NT2/D1 (cell line): ENCODE results near the gene FANCF.

Source experiments
- DNase-seq: peaks from one replicate; pipeline ENCODE4 v3.0.0-alpha.2; 2011; ENCODE audit warnings: low read depth, low spot score
- H3K27me3 ChIP-seq: 2 replicates; pipeline ENCODE4 v1.6.0; 2011; ENCODE audit warnings: mild to moderate bottlenecking; ENCODE audit not compliant: insufficient read length, insufficient read depth
- H3K36me3 ChIP-seq: 2 replicates; pipeline ENCODE4 v1.6.1; 2011; ENCODE audit warnings: mild to moderate bottlenecking, low read length, mixed read lengths; ENCODE audit not compliant: insufficient read depth, insufficient read length
- H3K4me1 ChIP-seq: 2 replicates; pipeline ENCODE4 v1.5.1; 2011; ENCODE audit not compliant: insufficient read depth, insufficient read length
- H3K4me3 ChIP-seq: 2 replicates; pipeline ENCODE4 v1.5.1; 2011; ENCODE audit warnings: low read depth; ENCODE audit not compliant: insufficient read length
- H3K9ac ChIP-seq: 2 replicates; pipeline ENCODE4 v1.6.0; 2011; ENCODE audit warnings: low read depth; ENCODE audit not compliant: insufficient read length
- H3K9me3 ChIP-seq: 2 replicates; pipeline ENCODE4 v1.5.1; 2011; ENCODE audit warnings: mild to moderate bottlenecking, low read length; ENCODE audit not compliant: insufficient read depth
- SUZ12 ChIP-seq: IDR thresholded peaks from 2 replicates; pipeline ENCODE4 v1.6.1; 2011; ENCODE audit not compliant: insufficient read length, insufficient read depth; ENCODE audit errors: extremely low read depth
- YY1 ChIP-seq: IDR thresholded peaks from 2 replicates; pipeline ENCODE4 v1.6.1; 2011; ENCODE audit not compliant: insufficient read length, insufficient read depth
- ZNF274 ChIP-seq: IDR thresholded peaks from 2 replicates; pipeline ENCODE4 v1.6.1; 2011; ENCODE audit warnings: mild to moderate bottlenecking, low read depth, low read length

Gene FANCF

GRCh38 chr11:22581354-22582150 is 44.1 kb downstream of the FANCF start:
- Histone ChIP-seq H3K4me1 (no peaks in the 10 kb centered on the region), H3K9me3 (no peaks in the 10 kb centered on the region), H3K36me3 (no peaks in the 10 kb centered on the region), H3K9ac (no peak overlapping the region), H3K27me3 (no peaks in the 10 kb centered on the region), H3K4me3 (no peak overlapping the region)
- no peak for DNase-seq
- TF ChIP-seq YY1 (no peak), SUZ12 (no peak), ZNF274 (no peak)

DNA sequence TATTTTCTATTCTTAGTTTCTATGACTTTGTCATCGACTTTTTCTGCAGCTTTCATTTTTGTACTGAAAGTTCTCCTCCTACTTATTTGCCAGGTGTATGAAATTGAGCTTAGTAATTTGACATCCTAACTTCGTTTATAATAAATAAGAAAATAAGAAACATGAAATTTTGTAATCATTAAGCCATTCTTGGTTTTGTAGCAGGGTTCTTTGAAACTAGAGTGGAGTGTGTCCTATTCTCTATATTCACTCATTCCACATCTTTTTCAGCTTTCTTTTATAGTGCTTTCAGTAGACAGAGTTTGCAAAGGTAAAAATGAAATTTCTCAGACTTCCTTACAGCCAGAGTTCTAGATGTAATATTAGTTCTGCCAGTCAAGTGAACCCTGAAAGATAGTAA is 47.8 kb downstream of the FANCF start:
- no peaks in the 10 kb centered on the region for H3K27me3 ChIP-seq
- no peak overlapping the region for H3K4me3 ChIP-seq
- H3K9me3 ChIP-seq = no peaks in the 10 kb centered on the region
- no peaks in the 10 kb centered on the region for H3K36me3 ChIP-seq
- DNase-seq = no peak
- H3K9ac ChIP-seq = no peak overlapping the region
- no peaks in the 10 kb centered on the region for H3K4me1 ChIP-seq
- TF ChIP-seq ZNF274 = no peak
- TF ChIP-seq YY1 = no peak
- TF ChIP-seq SUZ12 = no peak
